ENCODE results near the gene CSK.

CSK gene

DNA sequence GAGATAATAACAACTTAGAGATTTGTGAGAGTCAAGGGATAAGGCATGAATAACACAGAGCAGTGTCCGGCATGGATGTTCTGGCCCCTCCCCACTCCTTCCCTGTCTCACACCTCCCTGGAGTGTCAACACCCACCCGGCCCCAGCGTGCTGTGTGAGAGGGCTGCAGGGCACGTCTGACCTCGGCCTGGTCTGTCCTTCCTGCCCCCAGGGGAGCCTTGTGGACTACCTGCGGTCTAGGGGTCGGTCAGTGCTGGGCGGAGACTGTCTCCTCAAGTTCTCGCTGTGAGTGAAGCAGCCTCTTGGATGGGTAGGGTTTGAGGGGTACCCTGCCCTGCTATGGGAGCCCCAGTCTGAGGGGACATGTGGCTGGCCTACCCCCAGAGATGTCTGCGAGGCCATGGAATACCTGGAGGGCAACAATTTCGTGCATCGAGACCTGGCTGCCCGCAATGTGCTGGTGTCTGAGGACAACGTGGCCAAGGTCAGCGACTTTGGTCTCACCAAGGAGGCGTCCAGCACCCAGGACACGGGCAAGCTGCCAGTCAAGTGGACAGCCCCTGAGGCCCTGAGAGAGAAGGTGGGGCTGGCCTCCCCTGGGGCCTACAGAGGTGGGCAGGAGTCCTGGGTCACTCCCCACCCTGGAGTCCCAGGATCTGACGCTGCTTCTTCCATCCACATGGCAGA is 19.6 kb downstream of the CSK start:
- no peak for DNase-seq (ENCODE audit: low read depth in 3 of 3)

DNA sequence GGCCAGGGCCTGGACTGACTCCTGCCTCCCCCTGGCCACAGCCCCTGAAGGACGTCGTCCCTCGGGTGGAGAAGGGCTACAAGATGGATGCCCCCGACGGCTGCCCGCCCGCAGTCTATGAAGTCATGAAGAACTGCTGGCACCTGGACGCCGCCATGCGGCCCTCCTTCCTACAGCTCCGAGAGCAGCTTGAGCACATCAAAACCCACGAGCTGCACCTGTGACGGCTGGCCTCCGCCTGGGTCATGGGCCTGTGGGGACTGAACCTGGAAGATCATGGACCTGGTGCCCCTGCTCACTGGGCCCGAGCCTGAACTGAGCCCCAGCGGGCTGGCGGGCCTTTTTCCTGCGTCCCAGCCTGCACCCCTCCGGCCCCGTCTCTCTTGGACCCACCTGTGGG is 20.4 kb downstream of the CSK start:
- DNase-seq (ENCODE audit: low read depth in 3 of 3), result no peak

DNA sequence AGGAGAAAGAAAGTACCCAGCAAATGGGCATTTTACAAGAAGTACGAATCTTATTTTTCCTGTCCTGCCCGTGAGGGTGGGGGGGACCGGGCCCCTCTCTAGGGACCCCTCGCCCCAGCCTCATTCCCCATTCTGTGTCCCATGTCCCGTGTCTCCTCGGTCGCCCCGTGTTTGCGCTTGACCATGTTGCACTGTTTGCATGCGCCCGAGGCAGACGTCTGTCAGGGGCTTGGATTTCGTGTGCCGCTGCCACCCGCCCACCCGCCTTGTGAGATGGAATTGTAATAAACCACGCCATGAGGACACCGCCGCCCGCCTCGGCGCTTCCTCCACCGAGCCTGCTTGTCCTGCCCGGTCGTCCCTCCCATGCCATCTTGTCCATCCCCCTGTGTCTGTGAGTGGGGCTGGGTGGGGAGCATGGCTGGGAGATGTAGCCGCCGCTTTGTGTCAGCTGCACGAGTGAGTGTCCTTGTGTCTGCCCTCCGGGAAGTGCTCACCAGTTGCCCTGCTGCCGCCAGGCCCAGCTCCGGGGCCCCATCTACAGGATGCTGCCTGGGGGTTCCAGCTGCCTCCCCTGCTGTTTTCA is 21.1 kb downstream of the CSK start:
- DNase-seq (ENCODE audit: low read depth in 3 of 3), result no peak

DNA sequence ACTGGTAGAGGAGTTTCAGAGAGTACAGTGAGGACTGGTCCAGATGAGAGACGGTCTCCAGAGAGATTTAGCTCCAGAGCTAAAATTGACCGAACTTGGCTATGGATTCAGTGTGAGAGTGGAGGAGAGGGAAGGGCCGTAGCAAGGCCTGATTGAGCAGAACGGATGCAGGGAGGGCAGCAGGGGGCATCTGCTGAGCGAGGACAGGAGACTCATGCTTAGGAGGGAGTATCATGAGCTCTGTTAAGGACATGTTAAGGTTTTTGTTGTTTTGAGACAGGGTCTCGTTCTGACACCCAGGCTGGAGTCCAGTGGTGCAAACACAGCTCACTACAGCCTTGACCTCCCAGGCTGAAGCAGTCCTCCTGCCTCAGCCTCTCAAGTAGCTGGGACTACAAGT is 23.1 kb downstream of the CSK start:
- DNase-seq (ENCODE audit: low read depth in 3 of 3), result no peak

DNA sequence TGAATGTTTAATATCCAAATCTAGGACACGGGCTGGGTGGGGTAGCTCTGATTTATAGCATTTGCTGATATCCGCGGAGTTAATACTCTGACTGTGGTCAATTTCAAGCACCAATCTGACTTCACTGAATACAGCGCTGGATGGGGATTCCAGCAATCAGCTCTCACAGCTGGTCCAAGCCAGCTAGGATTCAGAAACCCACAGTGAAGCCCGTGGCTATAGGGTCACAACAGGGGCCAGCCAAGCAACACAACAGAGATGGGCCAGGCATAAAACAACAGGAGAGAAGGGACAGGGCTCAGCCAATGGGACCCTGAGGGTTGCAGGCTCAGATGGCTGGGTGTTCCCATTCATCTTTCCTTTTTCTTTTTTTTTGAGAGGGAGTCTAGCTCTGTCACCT is 25.4 kb downstream of the CSK start:
- no peak for DNase-seq (ENCODE audit: low read depth in 3 of 3)

DNA sequence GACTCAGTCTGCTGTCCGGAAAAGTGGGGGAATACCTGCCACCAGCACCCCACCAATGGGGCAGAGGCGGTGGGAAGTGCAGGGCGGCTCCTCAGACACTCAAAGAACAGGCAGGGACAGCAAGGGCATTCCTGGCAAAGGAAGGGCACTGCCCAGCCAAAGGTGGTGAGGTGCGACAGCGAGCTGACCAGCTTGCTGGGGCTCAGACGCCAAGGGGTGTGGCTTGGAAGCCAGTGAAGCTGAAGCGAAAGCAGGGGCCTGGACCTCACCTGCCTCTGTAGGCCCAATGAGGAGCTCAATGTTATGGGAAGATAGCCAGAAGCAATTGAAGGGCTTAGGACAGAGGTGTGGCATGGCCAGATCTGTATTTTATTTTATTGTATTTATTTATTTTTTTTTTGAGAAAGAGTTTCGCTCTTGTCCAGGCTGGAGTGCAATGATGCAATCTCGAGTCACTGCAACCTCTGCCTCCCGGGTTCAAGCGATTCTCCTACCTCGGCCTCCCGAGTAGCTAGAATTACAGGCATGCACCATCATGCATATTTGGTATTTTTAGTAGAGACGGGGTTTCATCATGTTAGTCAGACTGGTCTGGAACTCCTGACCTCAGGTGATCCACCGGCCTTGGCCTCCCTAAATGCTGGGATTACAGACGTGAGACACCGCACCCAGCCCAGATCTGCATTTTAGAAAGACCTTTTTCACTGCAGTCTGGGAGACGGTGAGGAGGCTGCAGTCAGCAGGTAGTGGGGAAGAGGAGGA is 26.4 kb downstream of the CSK start:
- DNase-seq (ENCODE audit: low read depth in 3 of 3), result no peak

GRCh38 chr15:74808840-74809229 is 27.0 kb downstream of the CSK start:
- no peak for DNase-seq (ENCODE audit: low read depth in 3 of 3)

DNA sequence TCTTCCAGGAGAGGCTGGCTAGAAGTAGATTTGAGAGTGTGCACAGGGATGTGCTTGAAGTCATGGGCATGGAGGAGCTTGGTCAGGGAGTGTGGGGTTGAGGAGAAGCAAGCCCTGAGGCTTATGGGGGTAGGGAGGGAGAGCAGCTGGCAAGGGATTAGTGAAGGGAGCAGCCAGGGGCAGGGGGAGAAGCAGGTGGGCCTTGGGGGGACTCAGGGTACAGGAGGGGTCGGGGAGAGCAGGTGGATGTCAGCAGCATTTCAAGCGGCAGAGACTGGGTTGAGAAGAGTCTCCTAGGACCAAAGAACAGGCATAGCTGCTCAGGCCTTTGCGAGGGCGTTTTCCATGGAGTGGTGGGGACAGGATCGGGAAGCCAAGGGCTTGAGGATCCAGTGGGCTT is 27.4 kb downstream of the CSK start:
- no peak for DNase-seq (ENCODE audit: low read depth in 3 of 3)

DNA sequence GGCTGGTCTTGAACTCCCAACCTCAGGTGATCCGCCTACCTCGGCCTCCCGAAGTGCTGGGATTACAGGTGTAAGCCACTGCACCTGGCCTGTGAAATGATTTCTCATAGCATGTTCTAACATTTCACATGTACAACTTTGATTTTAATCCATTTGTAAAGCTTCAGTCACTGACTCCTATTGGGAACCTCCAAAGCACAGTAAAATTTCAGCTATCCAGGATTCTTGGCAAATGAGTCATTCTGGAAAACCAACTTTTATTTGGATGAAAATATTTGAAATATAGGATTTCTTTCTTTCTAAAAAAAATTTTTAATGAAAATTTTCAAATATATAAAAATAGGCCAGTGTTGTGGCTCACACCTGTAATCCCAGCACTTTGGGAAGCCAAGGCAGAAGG is 28.1 kb downstream of the CSK start:
- DNase-seq (ENCODE audit: low read depth in 3 of 3), result no peak

DNA sequence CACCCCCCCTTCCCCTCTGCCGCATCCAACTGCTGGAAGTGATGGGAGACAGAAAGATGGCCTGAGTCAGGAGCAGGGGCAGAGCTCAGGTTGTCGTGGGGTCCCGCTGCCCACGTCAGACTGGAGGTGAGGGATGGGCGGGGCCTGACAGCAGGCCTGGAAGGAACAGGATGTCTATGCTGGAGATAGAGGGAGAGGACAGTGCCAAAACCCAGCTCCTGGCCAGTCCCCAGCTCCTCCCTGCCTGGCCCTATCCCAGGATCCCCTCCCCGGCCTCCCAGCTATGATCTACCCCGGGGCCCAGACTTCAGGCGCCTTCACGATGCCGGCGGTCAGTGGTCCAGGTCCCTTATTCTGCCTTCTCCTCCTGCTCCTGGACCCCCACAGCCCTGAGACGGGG is 30.7 kb downstream of the CSK start, which contains the start of gene LMAN1L:
TSS of gene LMAN1L (plus strand) at position 303 of the 400 bp plus-strand sequence. CDS start at position 323, 20 bp downstream.
- DNase-seq (ENCODE audit: low read depth in 3 of 3), result no peak

DNA sequence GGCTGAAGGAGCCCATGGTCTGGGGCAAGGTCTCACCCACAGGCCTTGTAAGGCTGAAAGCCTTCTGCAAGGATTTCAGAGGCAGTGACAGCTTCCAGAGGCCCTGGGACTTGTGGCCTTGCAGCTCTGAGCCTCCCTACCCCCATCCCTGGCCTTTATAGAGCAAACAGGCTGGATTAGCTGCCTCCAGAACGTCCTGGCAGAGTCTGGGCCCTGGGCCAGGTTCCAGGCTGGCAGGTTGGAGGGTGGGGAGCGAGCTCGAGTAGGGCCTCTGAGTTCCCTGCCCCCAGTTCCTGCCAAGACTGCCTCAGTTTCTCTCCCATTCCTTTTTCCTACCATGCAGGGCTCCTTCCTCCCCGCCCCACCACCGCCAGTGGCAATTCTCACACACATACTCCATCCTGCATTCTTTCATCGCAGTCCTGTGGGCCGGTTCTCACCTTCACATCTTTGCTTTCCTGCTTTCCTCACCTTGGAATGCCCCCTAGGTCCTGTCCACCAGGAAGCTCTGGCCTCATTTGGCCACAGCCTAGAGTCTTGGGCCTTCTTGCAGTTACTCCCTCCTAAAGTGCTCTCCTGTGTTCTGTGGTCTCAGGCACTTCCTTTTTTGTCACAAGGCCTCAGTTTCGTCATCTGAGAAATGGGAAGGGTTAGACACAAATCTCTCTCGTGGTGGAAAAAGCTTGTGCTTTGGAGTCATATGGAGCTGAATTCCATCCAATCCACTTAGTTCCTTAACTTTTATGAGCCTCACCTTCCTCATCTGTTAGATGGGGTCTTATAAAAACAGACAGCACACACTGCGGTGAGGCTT is 33.4 kb downstream of the CSK start:
- no peak for DNase-seq (ENCODE audit: low read depth in 3 of 3)

- no peak for DNase-seq (ENCODE audit: low read depth in 3 of 3)
These were observed 34.1 kb downstream of the CSK start for GRCh38 chr15:74815961-74816360.

- DNase-seq (ENCODE audit: low read depth in 3 of 3), result no peak
These were observed 34.9 kb downstream of the CSK start for GRCh38 chr15:74816624-74817369.

- DNase-seq (ENCODE audit: low read depth in 3 of 3), result no peak
These were observed 35.5 kb downstream of the CSK start for GRCh38 chr15:74817370-74817737.

DNA sequence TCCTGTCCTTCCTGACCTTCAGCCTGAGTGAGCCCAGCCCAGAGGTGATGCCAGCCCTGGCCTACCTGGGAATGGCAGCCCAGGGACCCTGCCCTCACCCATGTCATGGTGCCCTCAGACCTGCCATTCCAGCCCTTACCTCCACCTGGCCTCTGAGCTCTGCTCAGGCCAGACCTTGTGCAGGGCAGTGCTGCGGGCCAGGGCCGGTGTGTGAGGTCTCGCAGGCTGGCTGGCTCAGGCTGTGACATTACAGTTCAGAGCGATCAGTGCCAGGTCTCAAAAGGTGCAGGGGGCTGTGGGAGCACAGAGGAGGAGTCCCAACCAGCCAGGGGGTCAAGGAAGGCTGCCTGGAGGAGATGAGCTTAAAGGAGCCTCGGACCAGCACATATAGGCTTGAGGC is 38.2 kb downstream of the CSK start:
- no peak for DNase-seq (ENCODE audit: low read depth in 3 of 3)

DNA sequence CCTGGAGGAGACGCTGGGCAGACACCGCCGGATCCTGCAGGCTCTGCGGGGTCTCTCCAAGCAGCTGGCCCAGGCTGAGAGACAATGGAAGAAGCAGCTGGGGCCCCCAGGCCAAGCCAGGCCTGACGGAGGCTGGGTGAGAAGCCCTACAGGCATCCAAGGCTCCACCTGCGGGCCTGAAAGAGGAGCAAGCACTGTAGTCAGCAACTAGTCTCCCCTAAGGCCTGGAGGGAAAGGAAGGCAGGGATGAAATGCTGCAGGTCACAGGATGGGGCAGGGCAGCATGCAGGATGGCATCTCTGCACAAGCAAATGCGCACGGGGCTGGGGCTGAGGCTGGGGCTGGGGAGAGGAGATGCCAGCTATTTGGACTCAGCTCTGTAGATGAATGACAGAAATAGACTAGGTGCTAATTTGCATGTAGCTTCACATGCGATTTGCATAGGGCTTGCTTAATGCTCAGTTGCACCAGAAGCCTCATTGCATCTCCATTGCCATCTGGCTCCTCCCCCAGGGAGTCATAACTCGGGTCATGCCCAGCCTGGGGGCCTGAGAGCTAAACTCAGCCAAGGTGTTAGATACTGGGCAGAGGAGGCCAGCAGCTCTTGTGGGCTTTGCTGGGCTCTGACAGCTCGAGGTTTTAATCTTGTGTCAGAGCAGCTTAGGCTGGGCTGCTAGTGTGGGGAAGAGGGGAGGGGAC is 39.4 kb downstream of the CSK start:
- DNase-seq (ENCODE audit: low read depth in 3 of 3), result no peak

GRCh38 chr15:74821790-74822158 is 39.9 kb downstream of the CSK start:
- no peak for DNase-seq (ENCODE audit: low read depth in 3 of 3)

- no peak for DNase-seq (ENCODE audit: low read depth in 3 of 3)
These were observed 40.4 kb downstream of the CSK start for GRCh38 chr15:74822233-74822632.

DNA sequence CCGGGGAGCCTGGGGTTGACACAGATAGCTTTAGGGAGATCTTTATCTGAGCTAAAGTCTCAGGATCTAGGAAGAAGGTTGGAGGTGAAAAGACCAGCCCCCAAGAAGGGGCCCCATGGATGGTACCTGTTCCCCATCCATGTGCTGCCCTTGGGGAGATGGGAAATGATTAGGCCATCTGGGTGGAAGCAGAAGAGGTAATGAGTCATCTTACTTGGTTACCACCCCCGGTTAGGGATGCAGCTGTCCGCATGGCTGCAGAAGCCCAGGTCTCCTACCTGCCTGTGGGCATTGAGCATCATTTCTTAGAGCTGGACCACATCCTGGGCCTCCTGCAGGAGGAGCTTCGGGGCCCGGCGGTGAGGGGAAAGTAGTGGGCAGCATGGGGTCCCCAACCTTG is 41.4 kb downstream of the CSK start:
- no peak for DNase-seq (ENCODE audit: low read depth in 3 of 3)

DNA sequence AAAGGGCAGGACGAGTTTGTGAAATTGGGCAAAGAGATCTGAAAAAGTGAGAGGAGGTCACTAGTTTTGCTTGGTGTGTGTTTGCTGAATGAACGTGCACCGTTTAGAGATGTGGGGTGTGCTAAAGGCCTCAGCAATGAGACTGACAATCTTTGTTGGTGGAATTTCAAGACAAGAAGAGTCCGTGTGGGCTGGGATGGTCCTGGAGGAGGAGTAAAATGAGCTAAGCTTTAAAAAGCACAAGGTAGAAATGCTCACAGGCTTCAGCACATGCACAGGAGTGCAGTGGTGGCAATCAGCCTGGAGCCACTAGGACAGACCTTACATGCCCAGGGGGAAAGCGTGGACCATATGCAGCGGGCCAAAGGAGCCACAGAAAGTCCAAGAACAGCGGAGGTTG is 43.1 kb downstream of the CSK start:
- no peak for DNase-seq (ENCODE audit: low read depth in 3 of 3)

GRCh38 chr15:74825866-74826265 is 44.0 kb downstream of the CSK start:
- DNase-seq (ENCODE audit: low read depth in 3 of 3), result no peak

All from stimulated activated CD4-positive, alpha-beta T cell treated with anti-CD3 and anti-CD28 coated beads, TNF-alpha, amount 100 ng/mL, for 4 hours (primary cell).